Measurements from ENCODE around the gene ZSCAN20.

DNA sequence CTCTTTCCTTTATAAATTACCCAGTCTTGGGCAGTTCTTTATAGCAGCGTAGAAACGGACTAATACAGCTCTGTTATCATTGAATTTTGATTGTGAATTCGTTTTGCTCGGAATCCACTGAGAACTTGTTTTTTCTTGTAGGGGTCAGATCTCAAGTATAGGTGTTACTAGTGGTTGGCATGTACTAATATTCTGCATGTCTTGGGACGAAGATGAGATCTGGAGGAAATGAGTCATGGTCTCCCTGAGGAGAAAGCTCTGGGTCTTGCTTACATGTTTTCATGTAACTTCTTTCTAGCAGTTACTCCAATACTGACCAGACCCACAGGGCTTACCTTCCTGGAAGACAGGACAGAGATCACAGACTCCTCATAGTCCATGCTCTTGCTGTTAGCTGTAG is 30.3 kb downstream of the ZSCAN20 start:
- TF ChIP-seq, protein P1, sequence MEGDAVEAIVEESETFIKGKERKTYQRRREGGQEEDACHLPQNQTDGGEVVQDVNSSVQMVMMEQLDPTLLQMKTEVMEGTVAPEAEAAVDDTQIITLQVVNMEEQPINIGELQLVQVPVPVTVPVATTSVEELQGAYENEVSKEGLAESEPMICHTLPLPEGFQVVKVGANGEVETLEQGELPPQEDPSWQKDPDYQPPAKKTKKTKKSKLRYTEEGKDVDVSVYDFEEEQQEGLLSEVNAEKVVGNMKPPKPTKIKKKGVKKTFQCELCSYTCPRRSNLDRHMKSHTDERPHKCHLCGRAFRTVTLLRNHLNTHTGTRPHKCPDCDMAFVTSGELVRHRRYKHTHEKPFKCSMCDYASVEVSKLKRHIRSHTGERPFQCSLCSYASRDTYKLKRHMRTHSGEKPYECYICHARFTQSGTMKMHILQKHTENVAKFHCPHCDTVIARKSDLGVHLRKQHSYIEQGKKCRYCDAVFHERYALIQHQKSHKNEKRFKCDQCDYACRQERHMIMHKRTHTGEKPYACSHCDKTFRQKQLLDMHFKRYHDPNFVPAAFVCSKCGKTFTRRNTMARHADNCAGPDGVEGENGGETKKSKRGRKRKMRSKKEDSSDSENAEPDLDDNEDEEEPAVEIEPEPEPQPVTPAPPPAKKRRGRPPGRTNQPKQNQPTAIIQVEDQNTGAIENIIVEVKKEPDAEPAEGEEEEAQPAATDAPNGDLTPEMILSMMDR (IDR thresholded peaks at IDR 0.05) = no peak
- TF ChIP-seq ZFX (IDR thresholded peaks at IDR 0.05; ENCODE audit: borderline replicate concordance) = no peak

Measured in 22Rv1 (cell line).